NCI-H146 (cell line): Measurements from ENCODE around the gene PEX14.
"Not testable (repeated sequence)": the region's sequence is repeated elsewhere in the genome, so short reads cannot be mapped to it uniquely, and the experiment has no call there.

ENCODE experiments used
- DNase-seq: peaks from one replicate; lab custom pipeline; 2025; lab: John Stamatoyannopoulos, UW

PEX14 gene

DNA sequence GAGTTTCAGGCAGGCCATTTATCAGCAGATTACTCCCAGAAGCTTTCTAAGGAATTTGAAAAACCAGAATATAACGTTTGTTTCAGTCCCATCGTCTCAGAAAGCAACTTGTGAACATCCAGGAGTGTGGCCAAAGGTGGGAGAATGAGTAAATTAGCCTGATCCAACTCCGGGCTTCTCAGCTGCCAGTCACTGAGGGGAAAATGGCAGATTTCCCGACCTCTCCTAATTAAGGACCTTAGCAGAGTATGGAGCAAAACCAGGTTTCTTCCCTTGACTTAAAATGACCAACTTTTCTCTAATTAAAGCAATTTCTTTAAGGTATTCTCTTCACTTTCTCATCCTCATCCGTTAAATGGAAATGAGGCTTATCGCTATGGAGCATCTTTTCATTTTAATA, 23.9 kb upstream of the PEX14 start:
- DNase-seq, result no peak

DNA sequence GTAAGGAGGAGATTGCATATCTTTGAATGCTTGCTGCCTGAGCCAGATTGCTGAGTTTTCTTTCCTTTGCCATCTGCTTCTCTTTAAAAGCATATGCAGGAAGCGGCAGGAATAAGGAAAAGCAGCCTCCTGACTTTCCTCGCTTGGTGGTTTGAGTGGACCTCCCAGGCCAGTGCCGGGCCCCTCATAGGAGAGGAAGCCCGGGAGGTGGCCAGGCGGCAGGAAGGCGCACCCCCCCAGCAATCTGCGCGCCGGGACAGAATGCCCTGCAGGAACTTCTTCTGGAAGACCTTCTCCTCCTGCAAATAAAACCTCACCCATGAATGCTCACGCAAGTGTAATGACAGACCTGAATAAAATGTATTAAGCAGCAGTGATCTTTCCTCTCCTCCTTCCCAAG, 23.5 kb upstream of the PEX14 start:
- no peak for DNase-seq

DNA sequence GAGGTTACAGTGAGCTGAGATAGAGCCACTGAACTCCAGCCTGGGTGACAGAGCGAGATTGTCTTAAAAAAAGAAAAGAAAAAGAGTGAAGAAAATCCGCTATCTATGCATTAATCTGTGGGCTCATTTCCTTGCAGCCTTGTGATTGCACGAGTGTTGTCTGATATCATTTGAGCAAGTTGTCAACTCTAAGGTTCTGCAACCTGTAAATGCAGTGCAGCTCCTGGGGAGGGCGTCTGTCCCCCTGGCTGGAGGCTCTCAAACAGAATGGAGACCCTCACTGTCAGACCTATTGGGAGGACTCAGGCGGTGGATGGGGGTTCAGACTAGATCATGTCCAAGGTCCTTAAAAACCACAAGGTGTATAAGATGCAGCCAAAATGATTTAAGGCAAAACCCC, 18.7 kb upstream of the PEX14 start:
- DNase-seq, result no peak

DNA sequence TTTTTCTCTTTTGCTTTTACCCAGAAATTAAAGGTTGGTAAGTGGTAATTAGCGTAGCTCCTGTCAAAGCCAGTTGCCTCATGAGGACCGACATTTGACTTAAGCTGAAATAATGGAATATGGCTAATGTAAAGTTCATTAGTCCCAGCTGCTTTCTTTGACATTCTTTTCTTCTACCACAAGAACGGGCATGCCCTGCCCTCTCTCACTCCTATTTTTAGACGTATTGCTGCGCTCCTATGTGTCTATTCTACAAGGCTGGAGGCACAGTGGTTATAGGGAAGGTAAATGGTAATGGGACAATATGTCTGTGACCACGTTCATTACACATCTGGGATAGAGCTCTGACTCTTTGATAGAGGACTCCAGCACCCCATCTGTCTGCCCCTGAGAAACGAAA, 18.1 kb upstream of the PEX14 start:
- no peak for DNase-seq

DNA sequence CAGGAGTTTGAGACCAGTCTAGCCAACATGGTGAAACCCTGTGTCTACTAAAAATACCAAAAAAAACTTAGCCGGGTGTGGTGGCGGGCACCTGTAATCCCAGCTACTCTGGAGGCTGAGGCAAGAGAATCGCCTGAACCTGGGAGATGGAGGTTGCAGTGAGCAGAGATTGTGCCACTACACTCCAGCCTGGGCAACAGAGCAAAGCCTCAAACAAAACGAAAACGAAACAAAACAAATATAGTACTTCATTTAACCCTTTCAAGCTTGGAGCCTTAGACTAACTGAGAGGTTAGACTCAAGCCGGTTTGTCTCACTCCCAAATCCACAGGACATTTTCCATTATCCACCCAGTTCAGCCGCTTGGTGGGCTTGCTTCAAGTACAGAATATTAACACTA, 17.3 kb upstream of the PEX14 start:
- not testable (repeated sequence) for DNase-seq

GRCh38 chr1:10457875-10458274, 16.9 kb upstream of the PEX14 start:
- DNase-seq, result no peak

GRCh38 chr1:10459184-10459583, 15.6 kb upstream of the PEX14 start:
- peak; percentile 64 for DNase-seq

GRCh38 chr1:10467078-10467477, 7.7 kb upstream of the PEX14 start:
- no peak for DNase-seq

- DNase-seq, result no peak
These were observed 4.7 kb upstream of the PEX14 start for GRCh38 chr1:10470043-10470442.

GRCh38 chr1:10471411-10472219, 3.1 kb upstream of the PEX14 start:
- no peak for DNase-seq

DNA sequence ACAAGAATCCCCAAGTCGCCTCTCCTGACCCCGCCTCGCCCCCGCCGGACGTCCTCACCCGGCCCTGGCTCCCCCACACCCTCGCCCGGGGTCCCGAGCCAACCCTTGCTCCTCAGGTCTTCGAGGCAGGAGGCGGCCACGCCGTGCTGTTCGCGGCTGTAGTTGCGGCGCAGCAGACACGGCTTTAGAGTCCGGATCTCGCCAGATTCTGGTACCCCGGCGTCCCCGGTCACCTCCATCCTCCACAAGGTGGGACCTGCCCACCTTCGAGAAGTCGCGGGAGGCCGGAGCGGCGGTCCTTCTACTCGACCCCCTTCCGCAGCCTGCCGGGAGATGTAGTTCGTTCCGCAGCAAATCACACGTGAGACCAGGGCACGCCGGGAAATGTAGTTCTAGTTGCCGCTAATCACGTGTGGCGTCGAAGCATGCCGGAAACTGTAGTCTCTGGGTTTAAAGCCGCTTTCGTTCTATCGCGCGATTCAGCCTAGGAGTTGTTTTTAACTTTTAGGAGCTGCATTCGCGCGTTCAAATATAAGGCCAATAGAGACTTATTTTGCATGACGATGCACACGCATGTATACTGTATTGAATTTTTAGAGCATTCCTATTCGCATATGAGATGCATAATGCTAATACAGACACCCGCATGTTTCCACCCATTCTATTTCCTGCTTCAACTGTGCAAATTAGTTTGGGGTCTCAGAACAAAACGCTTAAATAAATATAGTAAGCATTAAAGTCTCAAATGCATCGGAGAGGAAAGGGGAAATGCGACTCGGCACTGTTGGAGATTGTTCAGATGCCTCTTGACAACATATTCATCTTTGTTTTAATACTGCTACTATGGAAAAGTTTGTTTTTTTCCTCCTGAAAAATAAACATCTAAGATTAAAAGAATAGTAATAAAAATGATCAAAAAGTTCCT, 2.3 kb upstream of the PEX14 start, which contains the start of gene DFFA:
TSS of gene DFFA (minus strand) at position 310 of the 925 bp plus-strand sequence. CDS start at position 239, 71 bp downstream.
- peak; percentile 78 for DNase-seq

GRCh38 chr1:10473145-10473765, 1.5 kb upstream of the PEX14 start:
- no peak for DNase-seq

DNA sequence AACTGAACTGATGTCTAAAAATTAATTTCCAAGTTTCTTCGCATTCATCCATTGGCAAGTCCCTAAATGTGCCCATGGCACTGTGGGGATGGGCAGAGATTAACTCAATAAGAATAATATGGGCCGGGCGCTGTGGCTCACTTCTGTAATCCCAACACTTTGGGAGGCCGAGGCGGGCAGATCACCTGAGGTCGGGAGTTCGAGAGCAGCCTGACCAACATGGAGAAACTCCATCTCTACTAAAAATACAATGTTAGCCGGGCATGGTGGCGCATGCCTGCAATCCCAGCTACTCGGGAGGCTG, 489 bp upstream of the PEX14 start:
- DNase-seq, result not testable (repeated sequence)

DNA sequence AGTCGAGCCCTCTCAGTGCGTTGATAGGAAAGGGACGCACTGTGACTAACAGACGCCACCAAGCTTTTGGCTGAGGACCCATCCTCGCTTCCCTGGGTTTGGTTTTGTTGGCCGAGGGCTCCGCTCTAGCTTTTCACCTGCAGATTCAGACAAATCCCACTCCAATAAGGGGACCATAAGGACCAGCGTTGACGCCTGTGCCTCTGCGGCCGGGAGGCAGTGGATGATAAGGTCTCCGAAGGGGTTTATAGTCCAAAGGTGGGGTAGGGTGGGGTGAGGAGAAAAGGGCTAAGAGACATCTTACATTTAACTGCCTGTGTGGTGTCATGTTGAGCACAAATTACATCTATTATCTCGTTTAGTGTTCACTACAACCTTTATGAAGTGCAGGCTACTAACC, 760 bp downstream of the PEX14 start:
- DNase-seq, result no peak

DNA sequence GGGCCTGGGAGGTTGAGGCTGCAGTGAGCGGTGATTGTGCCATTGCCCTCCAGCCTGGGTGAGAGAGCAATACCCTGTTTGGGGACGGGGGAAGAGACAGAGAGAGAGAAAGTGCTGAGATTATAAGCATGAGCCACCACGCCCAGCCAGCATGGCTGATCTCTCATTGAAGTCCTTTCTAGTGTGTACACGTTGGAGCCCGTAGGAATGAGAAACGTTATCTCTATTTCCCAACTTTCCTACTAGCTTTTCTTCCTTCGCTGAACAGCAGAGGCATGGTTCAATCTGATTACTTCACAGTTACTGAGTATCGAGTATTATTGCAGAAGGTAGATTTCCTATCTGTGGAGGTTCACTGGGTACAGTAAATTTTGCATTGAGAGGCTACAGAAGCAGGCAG, 4.5 kb downstream of the PEX14 start:
- no peak for DNase-seq

DNA sequence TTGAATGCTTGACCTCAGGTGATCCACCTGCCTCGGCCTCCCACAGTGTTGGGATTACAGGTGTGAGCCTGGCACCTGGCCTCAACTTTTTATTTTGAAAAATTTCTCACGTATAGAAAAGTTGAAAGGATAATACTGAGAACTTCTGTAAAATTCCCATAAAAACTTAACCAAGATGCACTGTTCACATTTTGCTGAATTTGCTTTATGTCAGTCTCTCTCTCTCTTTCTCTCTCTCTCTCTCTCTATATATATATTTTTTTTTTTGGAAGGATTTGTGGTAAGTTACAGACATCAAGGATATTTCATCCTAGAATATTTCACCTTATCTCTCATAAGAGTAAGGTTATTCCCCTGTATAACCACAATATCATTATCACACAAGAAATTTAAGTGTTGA, 5.9 kb downstream of the PEX14 start:
- no peak for DNase-seq

- DNase-seq, result no peak
These were observed 9.8 kb downstream of the PEX14 start for GRCh38 chr1:10484521-10484920.

DNA sequence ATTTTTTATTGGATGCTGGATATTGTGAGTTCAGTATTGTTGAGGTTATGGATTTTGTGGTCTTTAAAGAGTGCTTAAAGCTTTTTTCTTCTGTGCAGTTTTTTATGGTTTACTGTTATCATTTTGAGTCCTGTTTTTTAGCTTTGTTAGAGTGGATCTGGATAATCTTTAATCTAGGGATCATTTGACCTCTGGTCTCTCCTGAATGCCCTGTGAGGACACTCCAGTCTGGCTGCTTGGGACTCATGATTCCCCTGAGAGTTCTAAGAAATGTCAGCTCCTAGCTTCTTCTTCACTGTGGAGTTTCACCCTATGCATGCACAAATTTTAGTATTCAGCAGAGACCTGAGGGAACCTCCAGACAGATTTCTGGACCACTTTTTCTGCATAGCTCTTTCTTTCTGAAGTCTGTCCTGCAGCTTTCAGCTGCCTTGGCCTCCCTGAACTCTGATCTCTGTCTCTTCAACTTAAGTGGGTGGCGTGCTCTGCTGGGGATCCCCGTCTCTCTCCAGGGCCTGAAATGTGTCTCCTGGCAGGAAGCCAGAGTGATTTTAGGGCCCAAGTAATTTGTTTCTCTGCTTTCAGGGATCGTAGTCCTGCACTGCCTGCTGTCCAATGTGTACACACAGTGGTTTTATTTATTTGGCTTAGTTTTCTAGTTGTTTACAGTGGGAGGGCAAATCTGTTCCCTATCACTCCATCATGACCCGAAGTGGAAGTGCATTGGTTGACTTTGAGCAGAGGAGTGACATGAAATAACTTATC, 14.7 kb downstream of the PEX14 start:
- no peak for DNase-seq

DNA sequence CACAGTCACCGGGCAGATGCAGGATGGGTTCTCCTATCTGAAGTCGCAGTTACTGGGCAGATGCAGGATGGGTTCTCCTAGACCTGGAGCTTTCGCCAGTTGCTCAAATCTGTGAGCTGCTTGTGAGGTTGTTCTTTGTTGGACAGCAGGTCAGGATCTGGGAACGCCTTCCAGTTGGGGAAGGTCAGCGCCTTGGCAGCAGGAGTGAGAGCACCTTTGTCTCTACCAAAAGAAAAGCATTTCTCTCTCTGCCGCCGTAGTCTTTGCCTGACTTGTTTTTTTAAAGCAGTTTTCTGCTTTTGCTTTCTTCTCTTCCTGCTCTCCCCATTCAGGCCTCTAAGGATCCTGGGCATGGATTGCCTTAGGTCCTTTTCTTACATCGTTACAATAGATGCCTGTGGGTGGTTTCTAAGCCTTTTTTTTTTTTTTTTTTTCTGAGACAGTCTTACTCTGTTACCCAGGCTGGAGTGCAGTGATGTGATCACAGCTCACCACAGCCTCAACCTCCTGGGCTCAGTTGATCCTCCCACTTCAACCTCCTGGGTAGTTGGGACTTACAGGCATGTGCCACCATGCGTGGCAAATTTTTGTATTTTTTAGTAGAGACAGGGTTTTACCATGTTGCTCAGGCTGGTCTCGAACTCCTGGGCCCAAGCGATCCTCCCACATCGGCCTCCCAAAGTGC, 15.7 kb downstream of the PEX14 start:
- DNase-seq, result no peak

DNA sequence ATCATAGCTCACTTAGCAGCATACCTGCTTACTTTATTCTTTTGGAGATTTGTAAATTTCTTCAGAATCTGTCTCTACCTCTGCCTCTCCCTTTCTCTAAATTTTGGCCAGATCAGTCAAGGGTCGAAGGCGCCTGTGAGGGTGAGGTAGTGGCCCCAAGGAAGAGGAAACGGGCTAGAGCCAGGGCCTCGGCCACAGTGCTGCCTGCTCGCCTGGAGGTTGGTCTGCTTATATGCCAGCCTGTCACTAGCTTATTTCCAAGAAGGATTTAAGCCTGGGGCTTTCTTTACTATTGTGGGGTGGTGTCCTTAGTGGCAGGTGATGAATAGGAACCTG, 19.6 kb downstream of the PEX14 start:
- DNase-seq, result no peak

- peak; percentile 20 for DNase-seq
These were observed 20.2 kb downstream of the PEX14 start for GRCh38 chr1:10494754-10495474.
